Uterus (tissue), 2 donors: ENCODE results near the gene POU3F3.

Source experiments
- POLR2A ChIP-seq, 2 donors: fragments of 450-650 bp; IDR thresholded peaks; one replicate each; pipeline ENCODE4 v1.6.1; 2016; ENCODE audit warnings: antibody characterized with exemption in 2 of 2, mild to moderate bottlenecking in 1 of 2, moderate library complexity in 1 of 2
- TF ChIP-seq, protein P1 (sequence below), 4 experiments: fragments of 200-600 bp in 2 of 4; fragments of 450-650 bp in 2 of 4; sonication (generic) in 2 of 4; IDR thresholded peaks; one replicate each; pipeline ENCODE4 v1.5.1; 2016 to 2019; ENCODE audit warnings: antibody characterized with exemption in 4 of 4, mild to moderate bottlenecking in 2 of 4, moderate library complexity in 1 of 4

DNA sequence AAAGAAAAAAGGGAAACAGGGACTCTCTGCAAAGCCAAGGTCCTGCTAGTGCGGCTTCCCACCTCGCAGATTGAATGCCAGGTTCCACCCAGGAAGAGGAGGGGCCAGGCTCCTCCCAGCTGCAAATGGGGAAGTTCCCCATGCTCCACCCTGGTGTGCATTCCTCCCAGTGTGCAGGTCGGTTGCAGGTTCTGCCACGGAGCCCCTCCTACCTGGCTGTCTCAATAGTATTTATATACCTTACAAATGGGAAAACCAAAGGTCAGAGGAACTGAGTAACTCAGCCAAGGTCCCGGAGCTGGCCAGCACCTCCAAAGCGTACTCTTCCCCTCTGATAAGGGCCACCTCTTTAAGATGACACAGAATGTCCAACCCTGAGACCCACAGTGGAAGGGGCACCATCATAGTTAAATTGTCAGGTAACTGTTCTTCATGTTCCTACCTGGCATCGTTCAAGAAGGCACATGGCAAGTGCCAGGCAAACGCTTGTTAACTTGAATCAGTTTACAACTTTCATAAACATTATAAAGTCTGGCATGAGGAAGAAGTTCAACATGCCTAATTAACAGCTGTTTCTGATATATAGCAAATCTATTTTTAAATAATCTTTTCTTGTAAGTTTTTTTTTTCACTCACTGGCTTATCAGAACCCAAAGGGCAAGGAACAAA, 35.5 kb downstream of the POU3F3 start:
- TF ChIP-seq, protein P1, sequence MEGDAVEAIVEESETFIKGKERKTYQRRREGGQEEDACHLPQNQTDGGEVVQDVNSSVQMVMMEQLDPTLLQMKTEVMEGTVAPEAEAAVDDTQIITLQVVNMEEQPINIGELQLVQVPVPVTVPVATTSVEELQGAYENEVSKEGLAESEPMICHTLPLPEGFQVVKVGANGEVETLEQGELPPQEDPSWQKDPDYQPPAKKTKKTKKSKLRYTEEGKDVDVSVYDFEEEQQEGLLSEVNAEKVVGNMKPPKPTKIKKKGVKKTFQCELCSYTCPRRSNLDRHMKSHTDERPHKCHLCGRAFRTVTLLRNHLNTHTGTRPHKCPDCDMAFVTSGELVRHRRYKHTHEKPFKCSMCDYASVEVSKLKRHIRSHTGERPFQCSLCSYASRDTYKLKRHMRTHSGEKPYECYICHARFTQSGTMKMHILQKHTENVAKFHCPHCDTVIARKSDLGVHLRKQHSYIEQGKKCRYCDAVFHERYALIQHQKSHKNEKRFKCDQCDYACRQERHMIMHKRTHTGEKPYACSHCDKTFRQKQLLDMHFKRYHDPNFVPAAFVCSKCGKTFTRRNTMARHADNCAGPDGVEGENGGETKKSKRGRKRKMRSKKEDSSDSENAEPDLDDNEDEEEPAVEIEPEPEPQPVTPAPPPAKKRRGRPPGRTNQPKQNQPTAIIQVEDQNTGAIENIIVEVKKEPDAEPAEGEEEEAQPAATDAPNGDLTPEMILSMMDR (IDR thresholded peaks at IDR 0.05), result no peak
- no peak for TF ChIP-seq POLR2A (IDR thresholded peaks at IDR 0.05)
